Measurements from ENCODE around the gene PALM. TPM values are rescaled to one million over a fixed set of nuclear protein-coding genes. Genes with fewer than 3 reads are reported as not detected.

The PALM gene
- total RNA-seq, 2 donors from 2014 or later = 32.9 to 40.8 TPM

- no peak overlapping the region for H3K9ac ChIP-seq (ENCODE audit: extremely low read depth, low read length, poor library complexity, severe bottlenecking)
- no peaks in the 10 kb centered on the region for H3K27me3 ChIP-seq (ENCODE audit: control insufficient read depth, insufficient read depth, low read length, poor library complexity, severe bottlenecking)
- H3K27ac ChIP-seq (ENCODE audit: low read depth, low read length) = no peak overlapping the region
- peak; percentile 78 for DNase-seq
- H3K4me3 Mint-ChIP-seq = no peak overlapping the region
- H3K9me3 ChIP-seq (ENCODE audit: control insufficient read depth, low read length) = no peaks in the 10 kb centered on the region
- no peak overlapping the region for H3K4me3 ChIP-seq (ENCODE audit: low read length)
- H3K4me1 ChIP-seq (ENCODE audit: control insufficient read depth, insufficient read depth, low read length) = no peaks in the 10 kb centered on the region
- 69 to 82% methylated on average over 15 to 18 of the region's 18 CpGs for WGBS, 2 experiments (ENCODE audit: insufficient coverage in 1 of 2, insufficient read length in 1 of 2)
- H3K27me3 Mint-ChIP-seq (ENCODE audit: insufficient read depth) = no peaks in the 10 kb centered on the region
- H3K4me1 Mint-ChIP-seq = no peaks in the 10 kb centered on the region
- TF ChIP-seq CTCF (conservative IDR thresholded peaks at IDR 0.05) = no peak
- no peaks in the 10 kb centered on the region for H3K36me3 Mint-ChIP-seq (ENCODE audit: low read depth)
- no peaks in the 10 kb centered on the region for H3K36me3 ChIP-seq (ENCODE audit: control insufficient read depth, insufficient read depth, low read length)
- no peak overlapping the region for H3K27ac Mint-ChIP-seq
- no peaks in the 10 kb centered on the region for H3K9me3 Mint-ChIP-seq
Observed at GRCh38 chr19:772730-773436, 64.1 kb downstream of the PALM start.

- peaks cover 9% of the 10 kb centered on the region for H3K36me3 Mint-ChIP-seq (ENCODE audit: low read depth)
- H3K4me1 ChIP-seq (ENCODE audit: control insufficient read depth, insufficient read depth, low read length) = no peaks in the 10 kb centered on the region
- H3K27ac Mint-ChIP-seq = no peak overlapping the region
- no peaks in the 10 kb centered on the region for H3K36me3 ChIP-seq (ENCODE audit: control insufficient read depth, insufficient read depth, low read length)
- H3K9me3 Mint-ChIP-seq = no peaks in the 10 kb centered on the region
- no peak overlapping the region for H3K27ac ChIP-seq (ENCODE audit: low read depth, low read length)
- H3K27me3 Mint-ChIP-seq (ENCODE audit: insufficient read depth) = no peaks in the 10 kb centered on the region
- no peaks in the 10 kb centered on the region for H3K4me1 Mint-ChIP-seq
- H3K9ac ChIP-seq (ENCODE audit: extremely low read depth, low read length, poor library complexity, severe bottlenecking) = no peak overlapping the region
- 89 to 93% methylated on average over 18 of the region's 18 CpGs for WGBS, 2 experiments (ENCODE audit: insufficient coverage in 1 of 2, insufficient read length in 1 of 2)
- no peaks in the 10 kb centered on the region for H3K9me3 ChIP-seq (ENCODE audit: control insufficient read depth, low read length)
- H3K27me3 ChIP-seq (ENCODE audit: control insufficient read depth, insufficient read depth, low read length, poor library complexity, severe bottlenecking) = no peaks in the 10 kb centered on the region
- TF ChIP-seq CTCF (conservative IDR thresholded peaks at IDR 0.05) = no peak
- DNase-seq = no peak
- no peak overlapping the region for H3K4me3 ChIP-seq (ENCODE audit: low read length)
- H3K4me3 Mint-ChIP-seq = no peak overlapping the region
Observed at GRCh38 chr19:776549-776948, 67.8 kb downstream of the PALM start.

- Histone ChIP-seq H3K4me3 (ENCODE audit: low read length) (no peak overlapping the region), H3K36me3 (ENCODE audit: control insufficient read depth, insufficient read depth, low read length) (no peaks in the 10 kb centered on the region), H3K27ac (ENCODE audit: low read depth, low read length) (no peak overlapping the region), H3K9ac (ENCODE audit: extremely low read depth, low read length, poor library complexity, severe bottlenecking) (no peak overlapping the region), H3K4me1 (ENCODE audit: control insufficient read depth, insufficient read depth, low read length) (no peaks in the 10 kb centered on the region), H3K27me3 (ENCODE audit: control insufficient read depth, insufficient read depth, low read length, poor library complexity, severe bottlenecking) (no peaks in the 10 kb centered on the region), H3K9me3 (ENCODE audit: control insufficient read depth, low read length) (no peaks in the 10 kb centered on the region)
- peaks cover 9% of the 10 kb centered on the region for H3K36me3 Mint-ChIP-seq (ENCODE audit: low read depth)
- peak; percentile 67 for DNase-seq
- H3K4me3 Mint-ChIP-seq = no peak overlapping the region
- peaks cover 14% of the 10 kb centered on the region for H3K4me1 Mint-ChIP-seq
- no peaks in the 10 kb centered on the region for H3K9me3 Mint-ChIP-seq
- H3K27ac Mint-ChIP-seq = no peak overlapping the region
- 92% methylated on average over 36 of the region's 36 CpGs for WGBS, 2 experiments (ENCODE audit: insufficient coverage in 1 of 2, insufficient read length in 1 of 2)
- no peak for TF ChIP-seq CTCF (conservative IDR thresholded peaks at IDR 0.05)
- no peaks in the 10 kb centered on the region for H3K27me3 Mint-ChIP-seq (ENCODE audit: insufficient read depth)
Observed at GRCh38 chr19:778910-779653, 70.3 kb downstream of the PALM start.

All from endodermal cell (in vitro differentiated cells).